PC-3 (cell line): ENCODE measurements around the gene RXFP3. TPM values are rescaled to one million over a fixed set of nuclear protein-coding genes. Genes with fewer than 3 reads are reported as not detected.
"Not testable (repeated sequence)": the region's sequence is repeated elsewhere in the genome, so short reads cannot be mapped to it uniquely, and the experiment has no call there.

Experiments
- ATAC-seq: fragments of 200-7000 bp; cut with Tn5 transposase; 2 replicates; pipeline ENCODE4 v1.9.1; 2020; ENCODE audit warnings: mild to moderate bottlenecking, moderate library complexity
- BruUV-seq: library from RNA; stranded (reverse); fragments of 400-500 nt; replicated peaks from 2 replicates; lab custom pipeline; 2021; lab: Mats Ljungman, UMichigan
- CTCF ChIA-PET: fragments of 300-600 bp; sonication (Branson Sonifier 250); formaldehyde crosslinking; loops from one replicate; lab custom pipeline; 2022; ENCODE audit warnings: antibody characterized with exemption; lab: Charles Lee
- POLR2A ChIA-PET: fragments of 300-600 bp; sonication (Branson Sonifier 250); formaldehyde crosslinking; loops from one replicate; lab custom pipeline; 2022; ENCODE audit warnings: antibody characterized with exemption; ENCODE audit not compliant: unreplicated experiment; lab: Charles Lee
- DNase-seq: peaks from one replicate; pipeline ENCODE4 v3.0.0-alpha.2; 2015
- H2AFZ ChIP-seq: fragments of 300-600 bp; sonication (generic); 2 replicates; pipeline ENCODE4 v1.6.0; 2016; ENCODE audit warnings: antibody characterized with exemption, low read length
- H3F3A ChIP-seq: fragments of 300-600 bp; sonication (generic); one replicate; pipeline ENCODE4 v1.6.0; 2017; ENCODE audit warnings: antibody characterized with exemption, low read length, control low read depth, mild to moderate bottlenecking; ENCODE audit not compliant: unreplicated experiment
- H3K27ac ChIP-seq: fragments of 300-600 bp; sonication (generic); 2 replicates; pipeline ENCODE4 v1.5.1; 2016; ENCODE audit warnings: mild to moderate bottlenecking, low read length
- H3K27me3 ChIP-seq: fragments of 300-600 bp; sonication (generic); 2 replicates; pipeline ENCODE4 v1.6.1; 2016; ENCODE audit warnings: low read length, mixed read lengths
- H3K36me3 ChIP-seq: fragments of 300-600 bp; sonication (generic); 2 replicates; pipeline ENCODE4 v1.6.1; 2016; ENCODE audit warnings: low read depth, mixed run types, low read length, mixed read lengths
- H3K4me1 ChIP-seq: fragments of 300-600 bp; sonication (generic); 2 replicates; pipeline ENCODE4 v1.5.1; 2016; ENCODE audit warnings: low read length; ENCODE audit not compliant: insufficient read depth
- H3K4me2 ChIP-seq: fragments of 300-600 bp; sonication (generic); 2 replicates; pipeline ENCODE4 v1.6.0; 2016; ENCODE audit warnings: low read length
- H3K4me3 ChIP-seq: fragments of 300-600 bp; sonication (generic); 2 replicates; pipeline ENCODE4 v1.5.1; 2016; ENCODE audit warnings: mild to moderate bottlenecking, low read length, mixed read lengths
- H3K79me2 ChIP-seq: fragments of 300-600 bp; sonication (generic); 2 replicates; pipeline ENCODE4 v1.6.1; 2017; ENCODE audit warnings: low read length, mixed read lengths
- H3K9ac ChIP-seq: fragments of 300-600 bp; sonication (generic); 2 replicates; pipeline ENCODE4 v1.6.0; 2016; ENCODE audit warnings: mild to moderate bottlenecking, low read length
- H3K9me2 ChIP-seq: fragments of 300-600 bp; sonication (generic); replicated peaks from 2 replicates; pipeline ENCODE4 v1.6.1; 2016; ENCODE audit warnings: mixed run types, low read length, mixed read lengths
- H3K9me3 ChIP-seq: fragments of 300-600 bp; sonication (generic); 2 replicates; pipeline ENCODE4 v1.6.1; 2016; ENCODE audit warnings: low read length, mixed read lengths
- H4K20me1 ChIP-seq: fragments of 300-600 bp; sonication (generic); 2 replicates; pipeline ENCODE4 v1.6.1; 2016; ENCODE audit warnings: low read length, mixed read lengths
- CTCF ChIP-seq: fragments of 300-600 bp; sonication (generic); conservative IDR thresholded peaks from 2 replicates; pipeline ENCODE4 v1.5.1; 2017; ENCODE audit warnings: antibody characterized with exemption, low read depth, mild to moderate bottlenecking, low read length
- EZH2 ChIP-seq: fragments of 300-600 bp; sonication (generic); IDR thresholded peaks from one replicate; pipeline ENCODE4 v1.6.1; 2017; ENCODE audit warnings: antibody characterized with exemption, mild to moderate bottlenecking, low read length; ENCODE audit not compliant: unreplicated experiment
- EZH2phosphoT487 ChIP-seq: fragments of 300-600 bp; sonication (generic); IDR thresholded peaks from 2 replicates; pipeline ENCODE4 v1.6.1; 2018; ENCODE audit warnings: mild to moderate bottlenecking, antibody characterized with exemption, low read length, borderline replicate concordance
- intact Hi-C: fragments of 100-400 bp; cut with micrococcal nuclease; formaldehyde crosslinking; loops from 2 replicates; pipeline ENCODE4 v1.9.0; 2023
- total RNA-seq: library from RNA; depleted of rRNA; stranded (reverse); fragments of >200 nt; gene quantifications from 2 replicates; pipeline ENCODE4 v1.2.3, GENCODE V29; 2014

RXFP3 gene
- total RNA-seq, 1 experiment from 2014 or later = not detected

DNA sequence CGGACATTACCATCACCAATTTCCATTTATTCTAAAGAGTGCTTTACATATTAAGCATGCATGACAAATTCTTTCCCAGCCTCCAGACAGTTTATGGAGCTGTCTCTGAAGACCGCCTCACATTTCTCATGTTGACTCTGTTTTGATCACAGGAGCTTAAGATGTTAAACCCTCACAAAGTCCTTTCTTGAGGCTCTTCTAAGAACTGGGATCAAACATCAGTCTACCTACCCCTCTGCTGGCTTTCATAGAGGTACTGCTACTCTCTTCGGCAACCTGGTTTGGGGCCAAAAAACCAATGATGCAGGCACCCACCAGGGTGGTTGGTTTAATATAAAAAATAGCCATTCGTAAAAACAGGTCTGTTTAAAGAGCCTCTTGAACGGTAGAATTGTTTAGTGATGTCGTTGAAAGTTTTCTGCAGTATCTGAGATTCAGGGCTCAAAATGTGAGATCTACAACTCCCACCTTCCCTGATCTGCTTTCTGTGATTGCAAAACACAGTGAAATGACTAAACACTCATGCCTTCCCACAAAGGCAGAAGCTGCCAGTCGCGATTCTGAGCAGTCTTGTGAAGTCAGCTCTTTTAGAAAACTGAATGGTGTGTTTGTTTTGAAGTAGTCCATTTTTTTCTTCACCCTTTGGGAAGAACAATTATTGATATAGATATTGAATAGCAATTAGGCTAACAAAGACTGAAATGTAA lies 3.5 kb downstream of the RXFP3 start:
- ChIA-PET POLR2A (no interaction called here), CTCF (no interaction called here)
- Histone ChIP-seq H3K9ac (no peak overlapping the region), H3K27me3 (no peaks in the 10 kb centered on the region), H3K4me1 (no peaks in the 10 kb centered on the region), H3K4me3 (no peak overlapping the region), H2AFZ (no peak overlapping the region), H3K36me3 (no peaks in the 10 kb centered on the region), H4K20me1 (no peaks in the 10 kb centered on the region), H3K4me2 (no peak overlapping the region), H3K9me2 (no peaks in the 10 kb centered on the region), H3F3A (no peaks in the 10 kb centered on the region), H3K27ac (no peak overlapping the region), H3K9me3 (no peaks in the 10 kb centered on the region), H3K79me2 (no peaks in the 10 kb centered on the region)
- intact Hi-C loops = no loop called here
- no TSS peak for BruUV-seq
- DNase-seq = peak; percentile 27
- ATAC-seq = no peak
- no peak for TF ChIP-seq EZH2phosphoT487
- no peak for TF ChIP-seq EZH2
- TF ChIP-seq CTCF = no peak

DNA sequence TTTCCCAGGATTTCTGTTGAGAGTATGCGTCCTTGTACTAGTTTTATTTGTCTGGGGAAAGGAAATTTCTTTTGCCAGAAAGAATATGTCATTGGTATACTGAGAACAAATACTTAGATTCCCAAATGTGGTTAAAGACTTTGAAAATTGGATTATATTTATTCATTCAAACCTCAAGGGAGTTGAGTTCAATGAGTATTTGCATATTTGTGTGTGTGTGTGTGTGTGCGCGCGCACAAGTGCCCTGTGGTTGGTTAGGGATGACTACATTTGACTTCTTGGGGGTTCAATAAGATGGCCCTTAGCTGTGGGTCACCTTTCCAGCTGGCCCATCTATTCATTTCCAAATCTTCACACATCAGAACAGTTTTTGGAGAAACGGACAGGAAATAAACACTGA lies 4.9 kb downstream of the RXFP3 start:
- ChIA-PET CTCF (no interaction called here), POLR2A (no interaction called here)
- Histone ChIP-seq H3K27me3 (no peaks in the 10 kb centered on the region), H3K4me2 (no peak overlapping the region), H3K4me1 (no peaks in the 10 kb centered on the region), H3K27ac (no peak overlapping the region), H3K4me3 (no peak overlapping the region), H4K20me1 (no peaks in the 10 kb centered on the region), H3K79me2 (no peaks in the 10 kb centered on the region), H3K9me3 (no peaks in the 10 kb centered on the region), H3K9me2 (no peaks in the 10 kb centered on the region), H3F3A (no peaks in the 10 kb centered on the region), H2AFZ (no peak overlapping the region), H3K9ac (no peak overlapping the region), H3K36me3 (no peaks in the 10 kb centered on the region)
- ATAC-seq (no peak), DNase-seq (no peak)
- intact Hi-C loops = no loop called here
- no TSS peak for BruUV-seq
- TF ChIP-seq EZH2phosphoT487 (no peak), CTCF (no peak), EZH2 (no peak)

GRCh38 chr5:33944543-33945132 lies 8.5 kb downstream of the RXFP3 start:
- Histone ChIP-seq H4K20me1 (no peaks in the 10 kb centered on the region), H3K4me2 (no peak overlapping the region), H3K27ac (no peak overlapping the region), H3K9me2 (no peaks in the 10 kb centered on the region), H3K4me3 (no peak overlapping the region), H3F3A (no peaks in the 10 kb centered on the region), H3K79me2 (no peaks in the 10 kb centered on the region), H3K27me3 (peaks cover 4% of the 10 kb centered on the region; the same call in 1 of the 2 replicates), H2AFZ (no peak overlapping the region), H3K36me3 (no peaks in the 10 kb centered on the region), H3K9ac (no peak overlapping the region), H3K9me3 (no peaks in the 10 kb centered on the region), H3K4me1 (no peaks in the 10 kb centered on the region)
- ChIA-PET CTCF (no interaction called here), POLR2A (no interaction called here)
- DNase-seq (no peak), ATAC-seq (no peak)
- intact Hi-C loops = no loop called here
- no peak for TF ChIP-seq CTCF
- TF ChIP-seq EZH2phosphoT487 = no peak
- TF ChIP-seq EZH2 = no peak
- no TSS peak for BruUV-seq

DNA sequence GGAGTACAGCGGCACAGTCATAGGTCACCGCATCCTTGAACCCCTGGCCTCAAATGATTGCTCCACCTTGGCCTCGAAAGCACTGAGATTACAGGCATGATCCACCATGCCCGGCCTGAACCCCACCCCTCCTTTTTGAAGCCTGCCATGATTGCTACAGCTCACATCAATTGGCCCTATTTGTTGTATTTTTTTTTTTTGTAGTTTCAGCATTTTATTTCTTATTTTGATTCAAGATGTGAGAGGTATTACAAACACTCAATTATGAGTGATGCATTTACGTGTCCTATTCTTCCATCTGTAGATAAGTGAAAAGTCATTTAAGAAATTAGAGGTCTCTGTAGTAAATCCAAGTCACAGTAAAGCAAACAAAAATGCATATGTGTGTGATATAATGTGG lies 16.0 kb downstream of the RXFP3 start:
- not testable (repeated sequence) for H3K79me2 ChIP-seq

More for the DNA sequence above, 16.0 kb downstream of the RXFP3 start:
- CTCF ChIA-PET, H3K27me3 ChIP-seq, intact Hi-C loops, H3K9me3 ChIP-seq, H3K36me3 ChIP-seq, ATAC-seq, BruUV-seq, H3K4me3 ChIP-seq, H3K27ac ChIP-seq, H2AFZ ChIP-seq, H3K4me1 ChIP-seq, H3K9ac ChIP-seq, H3K9me2 ChIP-seq, H3F3A ChIP-seq, H4K20me1 ChIP-seq, DNase-seq, H3K4me2 ChIP-seq, POLR2A ChIA-PET: not testable (repeated sequence)
